GM12865 (cell line): ENCODE data around the gene AKAP13.
"Not testable (repeated sequence)": the region's sequence is repeated elsewhere in the genome, so short reads cannot be mapped to it uniquely, and the experiment has no call there.

ENCODE experiments used
- DNase-seq: peaks from one replicate; pipeline ENCODE4 v3.0.0; 2010; ENCODE audit warnings: low read depth
- H3K4me3 ChIP-seq: 2 replicates; pipeline ENCODE4 v1.5.1; 2011; ENCODE audit warnings: mild to moderate bottlenecking, low read depth, low read length, control low read depth
- CTCF ChIP-seq: IDR thresholded peaks from 2 replicates; pipeline ENCODE4 v1.5.1; 2011; ENCODE audit warnings: low read length, control low read depth, low read depth, inconsistent platforms; ENCODE audit not compliant: insufficient read depth; ENCODE audit errors: missing control alignments

The AKAP13 gene

GRCh38 chr15:85350395-85350794 lies 30.0 kb upstream of the AKAP13 start:
- H3K4me3 ChIP-seq, result no peak overlapping the region
- TF ChIP-seq CTCF, result no peak
- no peak for DNase-seq

DNA sequence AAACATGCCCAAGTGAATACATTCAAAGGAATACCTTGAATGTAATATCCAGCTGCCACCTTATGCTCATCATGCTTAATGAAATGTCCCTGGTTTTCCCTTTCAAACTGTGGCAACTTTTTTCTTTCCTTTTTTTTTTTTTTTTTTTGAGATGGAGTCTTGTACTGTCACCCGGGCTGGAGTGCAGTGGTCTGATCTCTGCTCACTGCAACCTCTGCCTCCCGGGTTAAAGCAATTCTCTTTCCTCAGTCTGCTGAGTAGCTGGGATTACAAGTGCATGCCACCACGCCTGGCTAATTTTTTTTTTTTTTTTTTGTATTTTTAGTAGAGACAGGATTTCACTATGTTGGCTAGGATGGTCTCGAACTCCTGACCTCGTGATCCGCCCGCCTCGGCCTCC lies 28.9 kb upstream of the AKAP13 start:
- not testable (repeated sequence) for H3K4me3 ChIP-seq, DNase-seq

- no peak for TF ChIP-seq CTCF
- H3K4me3 ChIP-seq, result no peak overlapping the region
- no peak for DNase-seq
Measured at GRCh38 chr15:85351965-85352364, 28.4 kb upstream of the AKAP13 start.

GRCh38 chr15:85353516-85353915 lies 26.9 kb upstream of the AKAP13 start:
- no peak for DNase-seq
- H3K4me3 ChIP-seq, result no peak overlapping the region
- TF ChIP-seq CTCF, result no peak

DNA sequence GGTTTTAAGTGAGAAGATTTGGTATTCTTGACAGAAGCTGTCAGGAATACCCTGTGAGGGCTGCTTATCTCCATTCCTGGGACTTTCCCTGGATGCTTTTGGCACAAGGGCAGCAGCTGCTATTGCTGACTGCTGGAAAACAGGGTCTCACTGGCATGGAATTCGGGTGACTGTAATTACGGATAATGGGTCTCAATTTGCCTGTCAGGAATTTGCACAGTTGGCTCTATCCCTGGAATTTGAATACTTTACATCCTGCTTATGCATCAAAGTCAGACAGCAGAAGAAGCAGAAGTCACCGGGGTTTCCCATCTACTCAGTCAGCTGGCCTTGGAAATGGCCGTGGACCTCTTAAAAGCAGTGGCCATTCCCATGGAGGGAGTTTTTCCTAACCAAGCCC lies 25.9 kb upstream of the AKAP13 start:
- no peak for DNase-seq
- no peak overlapping the region for H3K4me3 ChIP-seq
- TF ChIP-seq CTCF, result no peak

- no peak for DNase-seq
- no peak for TF ChIP-seq CTCF
- H3K4me3 ChIP-seq, result no peak overlapping the region
Measured at GRCh38 chr15:85354948-85355347, 25.5 kb upstream of the AKAP13 start.

- H3K4me3 ChIP-seq, result no peak overlapping the region
- DNase-seq, result no peak
- TF ChIP-seq CTCF, result no peak
Measured at GRCh38 chr15:85356276-85356675, 24.1 kb upstream of the AKAP13 start.

- peak; percentile 90 for DNase-seq
- no peak overlapping the region for H3K4me3 ChIP-seq
- TF ChIP-seq CTCF, result no peak
Measured at GRCh38 chr15:85361323-85361722, 19.1 kb upstream of the AKAP13 start.
